Measurements from ENCODE around the gene SLC35F1. TPM values are rescaled to one million over a fixed set of nuclear protein-coding genes. Genes with fewer than 3 reads are reported as not detected.

The SLC35F1 gene
- total and polyA plus RNA-seq, 2 donors (not counting 3 experiments of a cell fraction or from before 2014, with no cell fraction given): not detected

DNA sequence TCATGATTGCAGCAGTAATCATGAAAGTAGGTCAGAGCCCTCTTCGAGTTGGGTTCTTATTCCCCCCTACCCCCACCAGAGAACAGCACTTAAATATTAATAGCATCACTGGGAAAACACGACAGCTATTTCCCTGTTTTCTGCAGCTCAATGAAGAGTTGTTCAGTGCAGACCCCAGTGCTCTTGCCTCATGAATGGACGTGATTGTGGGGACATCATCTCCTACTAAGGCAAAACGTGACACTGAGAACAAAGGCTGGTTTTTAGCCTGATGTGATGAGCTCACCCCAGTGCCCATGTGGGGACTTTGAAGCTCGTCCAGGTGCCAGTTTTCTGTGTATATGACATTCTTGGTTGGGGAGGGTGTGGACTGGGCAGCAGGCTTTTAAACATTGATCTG is 105.9 kb downstream of the SLC35F1 start:
- FAIRE-seq: no peak

More for the DNA sequence above, 105.9 kb downstream of the SLC35F1 start:
- H2AFZ ChIP-seq (ENCODE audit: low read depth, low read length): no peak overlapping the region
- H3K4me2 ChIP-seq (ENCODE audit: insufficient read depth, low read length): no peak overlapping the region
- POLR2A ChIA-PET: no interaction called here
- no peaks in the 10 kb centered on the region for H3K27me3 ChIP-seq (ENCODE audit: control insufficient read depth in 2 of 2, insufficient read depth in 2 of 2, low read length in 2 of 2)
- no peak overlapping the region for H3K27ac ChIP-seq (ENCODE audit: insufficient read depth, low read depth, low read length)
- H3K4me1 ChIP-seq (ENCODE audit: control insufficient read depth, extremely low read depth, insufficient read depth, low read length): no peaks in the 10 kb centered on the region
- H3K9me3 ChIP-seq (replicated peaks; ENCODE audit: control insufficient read depth, insufficient read depth, low read length): no peaks in the 10 kb centered on the region
- no TSS peak for BruUV-seq (replicated peaks)
- no peaks in the 10 kb centered on the region for H3K79me2 ChIP-seq (ENCODE audit: control insufficient read depth, insufficient read depth, low read length)
- intact Hi-C loops (cut with micrococcal nuclease) (no loop called here), dilution Hi-C loops (cut with MboI; ENCODE audit: extremely low pct_ligation_motif_present, low sequenced_read_pairs) (no loop called here)
- CTCF ChIA-PET: no interaction called here
- H3K9ac ChIP-seq (replicated peaks; ENCODE audit: extremely low read depth, insufficient read depth, low read length): no peak overlapping the region
- DNase-seq (ENCODE audit: low read depth, low spot score): no peak
- H4K20me1 ChIP-seq (replicated peaks; ENCODE audit: control insufficient read depth, extremely low read depth, insufficient read depth, low read length): no peaks in the 10 kb centered on the region
- H3K4me3 ChIP-seq (replicated peaks in 1 of 3; ENCODE audit: insufficient read depth in 1 of 3, low read depth in 1 of 3, low read length in 3 of 3): no peak overlapping the region
- no peaks in the 10 kb centered on the region for H3K36me3 ChIP-seq (ENCODE audit: control insufficient read depth in 2 of 2, extremely low read depth in 1 of 2, insufficient read depth in 2 of 2, low read length in 2 of 2)
- TF ChIP-seq MAX (IDR thresholded peaks at IDR 0.05; ENCODE audit: insufficient read depth, insufficient read length) (no peak), FOS (IDR thresholded peaks at IDR 0.05; ENCODE audit: borderline replicate concordance, insufficient read depth, low read length) (no peak), GATA2 (IDR thresholded peaks at IDR 0.05; ENCODE audit: insufficient read depth, insufficient read length, low read depth, low read length) (no peak), MYC (IDR thresholded peaks at IDR 0.05; ENCODE audit: low read depth, low read length) (no peak), CTCF (IDR thresholded peaks at IDR 0.05; ENCODE audit: extremely low read depth in 1 of 2, insufficient read depth in 1 of 2, low read depth in 1 of 2, low read length in 2 of 2) (no peak), POLR2A (IDR thresholded peaks at IDR 0.05; ENCODE audit: low read depth, low read length) (no peak), POLR2AphosphoS5 (IDR thresholded peaks at IDR 0.05; ENCODE audit: insufficient read depth, low read depth, low read length) (no peak), EZH2 (IDR thresholded peaks at IDR 0.05; ENCODE audit: borderline replicate concordance, low read depth, low read length, severe bottlenecking) (no peak)
- no peaks in the 10 kb centered on the region for H3K9me1 ChIP-seq (replicated peaks; ENCODE audit: control insufficient read depth, extremely low read depth, insufficient read depth, low read length)

Measured in endothelial cell of umbilical vein (primary cell).